Mucosa of descending colon (tissue), 3 donors: Measurements from ENCODE around the gene HCN1. TPM values are rescaled to one million over a fixed set of nuclear protein-coding genes. Genes with fewer than 3 reads are reported as not detected.
"Not testable (repeated sequence)": the region's sequence is repeated elsewhere in the genome, so short reads cannot be mapped to it uniquely, and the experiment has no call there.

Experiments used
- ATAC-seq: fragments of 200-7000 bp; cut with Tn5 transposase; one replicate; pipeline ENCODE4 v1.9.1; 2020; ENCODE audit warnings: mild to moderate bottlenecking, moderate library complexity
- DNase-seq, 3 donors: peaks; one replicate each; pipeline ENCODE4 v3.0.0-alpha.2; 2020
- H3K36me3 ChIP-seq: fragments of 200-600 bp; one replicate; pipeline ENCODE4 v1.8.0; 2021; ENCODE audit warnings: low read depth, mild to moderate bottlenecking
- H3K4me1 ChIP-seq: fragments of 200-600 bp; one replicate; pipeline ENCODE4 v1.8.0; 2021; ENCODE audit warnings: low read depth, mild to moderate bottlenecking
- H3K4me3 ChIP-seq: fragments of 200-600 bp; one replicate; pipeline ENCODE4 v1.8.0; 2021; ENCODE audit warnings: mild to moderate bottlenecking
- H3K9me3 ChIP-seq: fragments of 200-600 bp; one replicate; pipeline ENCODE4 v1.8.0; 2021; ENCODE audit warnings: mild to moderate bottlenecking
- CTCF ChIP-seq: fragments of 200-600 bp; IDR thresholded peaks from one replicate; pipeline ENCODE4 v1.8.0; 2022; ENCODE audit warnings: antibody characterized with exemption, mild to moderate bottlenecking
- intact Hi-C, 2 donors: fragments of 100-400 bp; cut with DNase I in 1 of 2; cut with micrococcal nuclease in 1 of 2; formaldehyde crosslinking; loops; one replicate each; pipeline versions ENCODE4 v1.11.0 to v1.11.1; 2022; cut with DNase I, micrococcal nuclease
- total RNA-seq, 3 donors: library from RNA; stranded (reverse); fragmentation: NEBNext Ultra II Directional in 2 of 3; extraction: Animal tissue kit (Norgen Biotek cat#: 25700) in 2 of 3; gene quantifications; one replicate each; pipeline versions ENCODE4 v1.2.1 to v1.2.4, GENCODE V29; 2021 to 2023
- donor health status: DM: no; HTN: no; CAD: no; lungs with moderate emphysema.
- donor health status: DM: no; HTN: no; CAD: no.
- donor health status: DM: no; HTN: yes; CAD: no.

HCN1 gene
- total RNA-seq, 3 donors from 2014 or later: 0.05 to 0.35 TPM; not detected in 1

GRCh38 chr5:45491368-45491767 is 204.8 kb downstream of the HCN1 start:
- ATAC-seq: peak; percentile 95
- Histone ChIP-seq H3K9me3 (no peaks in the 10 kb centered on the region), H3K4me1 (no peaks in the 10 kb centered on the region), H3K36me3 (no peaks in the 10 kb centered on the region), H3K4me3 (no peak overlapping the region)
- no peak for DNase-seq
- intact Hi-C loops: no loop called here
- TF ChIP-seq CTCF: no peak

GRCh38 chr5:45484781-45485180 is 211.4 kb downstream of the HCN1 start:
- no peaks in the 10 kb centered on the region for H3K4me1 ChIP-seq
- no peak overlapping the region for H3K4me3 ChIP-seq
- DNase-seq: no peak
- TF ChIP-seq CTCF: no peak
- no peaks in the 10 kb centered on the region for H3K36me3 ChIP-seq
- H3K9me3 ChIP-seq: no peaks in the 10 kb centered on the region
- no peak for ATAC-seq
- intact Hi-C loops: no loop called here

GRCh38 chr5:45454114-45454513 is 242.1 kb downstream of the HCN1 start:
- peak in 1 of 3 donors; percentile 35 for DNase-seq
- no peak for TF ChIP-seq CTCF
- no peaks in the 10 kb centered on the region for H3K4me1 ChIP-seq
- intact Hi-C loops: no loop called here
- H3K4me3 ChIP-seq: no peak overlapping the region
- no peaks in the 10 kb centered on the region for H3K9me3 ChIP-seq
- peak; percentile 66 for ATAC-seq
- no peaks in the 10 kb centered on the region for H3K36me3 ChIP-seq

DNA sequence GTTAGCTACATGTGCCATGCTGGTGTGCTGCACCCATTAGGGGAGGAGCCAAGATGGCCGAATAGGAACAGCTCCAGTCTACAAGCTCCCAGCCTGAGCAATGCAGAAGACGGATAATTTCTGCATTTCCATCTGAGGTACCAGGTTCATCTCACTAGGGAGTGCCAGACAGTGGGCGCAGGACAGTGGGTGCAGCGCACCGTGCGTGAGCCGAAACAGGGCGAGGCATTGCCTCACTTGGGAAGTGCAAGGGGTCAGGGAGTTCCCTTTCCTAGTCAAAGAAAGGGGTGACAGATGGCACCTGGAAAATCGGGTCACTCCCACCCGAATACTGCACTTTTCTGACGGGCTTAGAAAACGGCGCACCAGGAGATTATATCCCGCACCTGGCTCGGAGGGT is 251.3 kb downstream of the HCN1 start:
- H3K4me1 ChIP-seq, H3K9me3 ChIP-seq, DNase-seq, H3K36me3 ChIP-seq, H3K4me3 ChIP-seq, ATAC-seq, intact Hi-C loops: not testable (repeated sequence)

- ATAC-seq (no peak), DNase-seq (no peak)
- no peak for TF ChIP-seq CTCF
- Histone ChIP-seq H3K9me3 (no peaks in the 10 kb centered on the region), H3K36me3 (no peaks in the 10 kb centered on the region), H3K4me3 (no peak overlapping the region), H3K4me1 (no peaks in the 10 kb centered on the region)
- intact Hi-C loops: no loop called here
Measured at GRCh38 chr5:45440466-45440865, 255.7 kb downstream of the HCN1 start.

DNA sequence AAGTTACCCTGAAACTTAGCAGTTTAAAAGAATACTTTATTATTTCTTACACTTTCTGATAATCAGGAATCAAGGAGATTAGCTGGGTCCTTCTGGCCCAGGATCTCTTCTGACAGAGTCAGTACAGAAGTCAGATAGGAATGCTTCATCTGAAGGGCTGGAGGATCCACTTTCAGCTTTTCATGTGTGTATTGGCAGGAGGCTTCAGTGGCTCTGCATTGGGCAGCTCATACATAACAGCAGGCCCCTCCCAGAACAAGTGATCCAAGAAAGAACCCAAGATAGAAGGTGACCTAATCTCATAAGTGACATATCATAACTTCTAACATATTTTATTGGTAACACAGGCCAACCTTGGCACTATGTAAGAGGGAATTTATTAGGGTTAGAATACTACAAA is 258.4 kb downstream of the HCN1 start:
- H3K9me3 ChIP-seq: no peaks in the 10 kb centered on the region
- DNase-seq (no peak), ATAC-seq (no peak)
- no peaks in the 10 kb centered on the region for H3K36me3 ChIP-seq
- no peak overlapping the region for H3K4me3 ChIP-seq
- no peaks in the 10 kb centered on the region for H3K4me1 ChIP-seq
- no peak for TF ChIP-seq CTCF
- intact Hi-C loops: no loop called here
